Measurements from ENCODE around the gene NLRP14.

DNA sequence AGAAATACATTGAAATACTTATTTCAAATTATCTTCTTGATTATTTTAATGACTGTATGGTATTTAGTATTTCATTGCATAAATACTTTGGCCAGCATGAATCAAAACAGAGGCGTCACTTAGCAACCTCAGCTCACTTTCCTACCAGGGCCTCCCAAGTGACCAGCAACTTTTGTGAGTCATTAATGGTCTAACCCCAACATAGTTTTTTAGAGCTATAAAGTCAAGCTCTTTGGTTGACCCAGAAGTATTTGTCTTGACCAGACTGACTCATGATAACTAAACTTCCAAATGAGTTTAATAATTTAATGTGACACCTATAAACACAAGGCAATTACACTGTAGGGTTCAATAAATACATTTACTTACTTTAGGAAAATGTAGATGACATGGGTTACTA, 40.6 kb downstream of the NLRP14 start:
- TF ChIP-seq POLR2A (IDR thresholded peaks at IDR 0.05): no peak
- TF ChIP-seq, protein P1, sequence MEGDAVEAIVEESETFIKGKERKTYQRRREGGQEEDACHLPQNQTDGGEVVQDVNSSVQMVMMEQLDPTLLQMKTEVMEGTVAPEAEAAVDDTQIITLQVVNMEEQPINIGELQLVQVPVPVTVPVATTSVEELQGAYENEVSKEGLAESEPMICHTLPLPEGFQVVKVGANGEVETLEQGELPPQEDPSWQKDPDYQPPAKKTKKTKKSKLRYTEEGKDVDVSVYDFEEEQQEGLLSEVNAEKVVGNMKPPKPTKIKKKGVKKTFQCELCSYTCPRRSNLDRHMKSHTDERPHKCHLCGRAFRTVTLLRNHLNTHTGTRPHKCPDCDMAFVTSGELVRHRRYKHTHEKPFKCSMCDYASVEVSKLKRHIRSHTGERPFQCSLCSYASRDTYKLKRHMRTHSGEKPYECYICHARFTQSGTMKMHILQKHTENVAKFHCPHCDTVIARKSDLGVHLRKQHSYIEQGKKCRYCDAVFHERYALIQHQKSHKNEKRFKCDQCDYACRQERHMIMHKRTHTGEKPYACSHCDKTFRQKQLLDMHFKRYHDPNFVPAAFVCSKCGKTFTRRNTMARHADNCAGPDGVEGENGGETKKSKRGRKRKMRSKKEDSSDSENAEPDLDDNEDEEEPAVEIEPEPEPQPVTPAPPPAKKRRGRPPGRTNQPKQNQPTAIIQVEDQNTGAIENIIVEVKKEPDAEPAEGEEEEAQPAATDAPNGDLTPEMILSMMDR (IDR thresholded peaks at IDR 0.05): no peak
